H1 (cell line): Measurements from ENCODE around the gene LARP4. TPM values are rescaled to one million over a fixed set of nuclear protein-coding genes. Genes with fewer than 3 reads are reported as not detected.

Experiments
- CTCF ChIA-PET: fragments of 300-600 bp; sonication (Branson Sonifier 250); formaldehyde crosslinking; loops from one replicate; lab custom pipeline; 2021; ENCODE audit not compliant: partially characterized antibody; lab: Charles Lee
- POLR2A ChIA-PET: fragments of 300-600 bp; sonication (Branson Sonifier 250); formaldehyde crosslinking; loops from one replicate; lab custom pipeline; 2021; ENCODE audit warnings: inconsistent platforms; ENCODE audit not compliant: partially characterized antibody; lab: Charles Lee
- DNase-seq, 2 experiments: peaks; one replicate each; pipeline versions ENCODE4 v3.0.0 to v3.0.0-alpha.2; 2010 to 2022; ENCODE audit warnings: low spot score in 2 of 2, low read depth in 1 of 2, mixed read lengths in 1 of 2
- FAIRE-seq: peaks from 2 replicates; lab custom pipeline; 2011; peaks lifted over from hg19 to GRCh38; lab: Jason Lieb, UNC
- H2AFZ ChIP-seq: 2 replicates; pipeline ENCODE4 v1.8.1; 2012; ENCODE audit warnings: low read length, inconsistent platforms
- H2AK5ac ChIP-seq: 2 replicates; pipeline ENCODE4 v1.6.1; 2013; ENCODE audit warnings: low read depth, low read length
- H2BK120ac ChIP-seq: replicated peaks from 2 replicates; pipeline ENCODE3; 2013; ENCODE audit warnings: low read depth, low read length, inconsistent platforms
- H2BK12ac ChIP-seq: 2 replicates; pipeline ENCODE4 v1.6.1; 2013; ENCODE audit warnings: low read depth, low read length
- H2BK15ac ChIP-seq: 2 replicates; pipeline ENCODE4 v1.6.1; 2013; ENCODE audit warnings: low read length
- H2BK20ac ChIP-seq: 2 replicates; pipeline ENCODE4 v1.6.1; 2013; ENCODE audit warnings: low read length
- H2BK5ac ChIP-seq: 2 replicates; pipeline ENCODE4 v1.6.1; 2013; ENCODE audit warnings: low read depth, low read length
- H3K14ac ChIP-seq: 2 replicates; pipeline ENCODE4 v1.6.1; 2013; ENCODE audit warnings: inconsistent platforms; ENCODE audit not compliant: insufficient read length
- H3K18ac ChIP-seq: 2 replicates; pipeline ENCODE4 v1.6.1; 2013; ENCODE audit warnings: low read length; ENCODE audit errors: extremely low read depth
- H3K23ac ChIP-seq: 2 replicates; pipeline ENCODE4 v1.6.1; 2013; ENCODE audit warnings: inconsistent platforms; ENCODE audit not compliant: insufficient read length
- H3K23me2 ChIP-seq: 2 replicates; pipeline ENCODE4 v1.6.1; 2013; ENCODE audit warnings: low read depth, low read length
- H3K27ac ChIP-seq: 2 replicates; pipeline ENCODE4 v1.6.1; 2011; ENCODE audit warnings: low read depth, low read length, inconsistent platforms
- H3K27me3 ChIP-seq, 4 experiments: replicated peaks in 1 of 4; 1 replicate in 1 of 4; 2 replicates in 3 of 4; pipeline versions ENCODE4 v1.6.1 to v1.8.1; 2011 to 2013; ENCODE audit warnings: low read length in 3 of 4, mild to moderate bottlenecking in 3 of 4, inconsistent platforms in 2 of 4, mixed read lengths in 2 of 4, moderate library complexity in 1 of 4; ENCODE audit not compliant: control insufficient read depth in 3 of 4, insufficient read depth in 3 of 4; ENCODE audit errors: extremely low read depth in 1 of 4
- H3K36me3 ChIP-seq, 4 experiments: 2 replicates each; pipeline versions ENCODE4 v1.6.1 to v1.8.1; 2011 to 2013; ENCODE audit warnings: mild to moderate bottlenecking in 4 of 4, low read length in 3 of 4, moderate library complexity in 2 of 4, control low read depth in 1 of 4, inconsistent platforms in 1 of 4; ENCODE audit not compliant: insufficient read depth in 4 of 4, control insufficient read depth in 2 of 4
- H3K4ac ChIP-seq: replicated peaks from 2 replicates; pipeline ENCODE3; 2013; ENCODE audit warnings: low read length, low read depth, mixed read lengths, inconsistent platforms; ENCODE audit not compliant: insufficient read length
- H3K4me1 ChIP-seq, 4 experiments: replicated peaks in 1 of 4; 1 replicate in 1 of 4; 2 replicates in 3 of 4; pipeline versions ENCODE4 v1.6.1 to v1.8.1; 2011 to 2013; ENCODE audit warnings: low read length in 3 of 4, inconsistent platforms in 2 of 4, mixed read lengths in 1 of 4; ENCODE audit not compliant: insufficient read depth in 4 of 4, control insufficient read depth in 3 of 4
- H3K4me2 ChIP-seq, 2 experiments: 2 replicates each; pipeline versions ENCODE4 v1.6.1 to v1.8.1; 2011 to 2013; ENCODE audit warnings: low read depth in 2 of 2, low read length in 2 of 2, control low read depth in 1 of 2, inconsistent platforms in 1 of 2, mild to moderate bottlenecking in 1 of 2; ENCODE audit not compliant: insufficient read depth in 1 of 2
- H3K4me3 ChIP-seq, 4 experiments: fragments of 200-600, 300-600 bp in 1 of 4; sonication (generic), shearing (Covaris generic), sonication (Bioruptor Twin) in 1 of 4; 2 replicates each; pipeline versions ENCODE4 v1.5.1 to v1.8.1; 2011 to 2016; ENCODE audit warnings: low read length in 4 of 4, low read depth in 3 of 4, control low read depth in 2 of 4, inconsistent platforms in 2 of 4, mild to moderate bottlenecking in 2 of 4, mixed read lengths in 1 of 4, moderate library complexity in 1 of 4; ENCODE audit not compliant: insufficient read depth in 2 of 4; ENCODE audit errors: extremely low read depth in 1 of 4
- H3K56ac ChIP-seq: replicated peaks from 2 replicates; pipeline ENCODE3; 2013; ENCODE audit warnings: low read depth, mild to moderate bottlenecking, mixed read lengths, low read length, inconsistent platforms; ENCODE audit not compliant: insufficient read length
- H3K79me1 ChIP-seq: 2 replicates; pipeline ENCODE4 v1.6.1; 2013; ENCODE audit warnings: low read depth, low read length, control low read depth
- H3K79me2 ChIP-seq, 2 experiments: 2 replicates each; pipeline versions ENCODE4 v1.6.1 to v1.8.1; 2012 to 2013; ENCODE audit warnings: low read length in 2 of 2, mild to moderate bottlenecking in 2 of 2, inconsistent platforms in 1 of 2; ENCODE audit not compliant: insufficient read depth in 2 of 2, control insufficient read depth in 1 of 2
- H3K9ac ChIP-seq, 4 experiments: replicated peaks in 1 of 4; 1 replicate in 1 of 4; 2 replicates in 3 of 4; pipeline versions ENCODE4 v1.6.1 to v1.8.1; 2011 to 2013; ENCODE audit warnings: low read depth in 3 of 4, low read length in 3 of 4, control low read depth in 2 of 4, mild to moderate bottlenecking in 2 of 4, moderate library complexity in 2 of 4, inconsistent platforms in 1 of 4; ENCODE audit errors: extremely low read depth in 1 of 4
- H3K9me3 ChIP-seq, 2 experiments: 2 replicates each; pipeline versions ENCODE4 v1.6.1 to v1.8.1; 2012 to 2013; ENCODE audit warnings: mild to moderate bottlenecking in 2 of 2, moderate library complexity in 2 of 2, control low read depth in 1 of 2, inconsistent platforms in 1 of 2, low read depth in 1 of 2, low read length in 1 of 2, mixed read lengths in 1 of 2; ENCODE audit not compliant: insufficient read depth in 2 of 2
- H4K20me1 ChIP-seq, 2 experiments: replicated peaks in 1 of 2; 2 replicates each; pipeline versions ENCODE3 to v1.8.1; 2011 to 2013; ENCODE audit warnings: inconsistent platforms in 2 of 2, low read length in 2 of 2, mild to moderate bottlenecking in 1 of 2; ENCODE audit not compliant: insufficient read depth in 2 of 2, control insufficient read depth in 1 of 2
- H4K5ac ChIP-seq: 2 replicates; pipeline ENCODE4 v1.6.1; 2013; ENCODE audit warnings: low read length, low read depth, mixed read lengths, inconsistent platforms; ENCODE audit not compliant: insufficient read length
- H4K8ac ChIP-seq: 2 replicates; pipeline ENCODE4 v1.8.0; 2013; ENCODE audit warnings: mild to moderate bottlenecking, moderate library complexity, low read length, inconsistent platforms; ENCODE audit not compliant: insufficient read depth; ENCODE audit errors: extremely low read depth
- H4K91ac ChIP-seq: replicated peaks from 2 replicates; pipeline ENCODE3; 2013; ENCODE audit warnings: low read length, mixed read lengths, inconsistent platforms; ENCODE audit not compliant: insufficient read length
- HDAC6 ChIP-seq: IDR thresholded peaks from one replicate; pipeline ENCODE4 v1.7.1; 2012; ENCODE audit warnings: low read depth, mild to moderate bottlenecking, inconsistent platforms, low read length, moderate library complexity
- RNF2 ChIP-seq: fragments of 200-900, 300-1000 bp; sonication (generic); IDR thresholded peaks from 2 replicates; pipeline ENCODE4 v1.7.1; 2016; ENCODE audit warnings: borderline replicate concordance, low read depth, mild to moderate bottlenecking, antibody characterized with exemption, low read length; ENCODE audit not compliant: poor library complexity, severe bottlenecking; ENCODE audit errors: missing control alignments
- SP1 ChIP-seq: IDR thresholded peaks from 2 replicates; pipeline ENCODE4 v1.6.1; 2011; ENCODE audit warnings: low read depth, low read length
- WGBS, 2 experiments: shearing (Covaris generic) in 1 of 2; methylation state at CpG; one replicate each; pipeline versions ENCODE4 v1.1.6 to v1.1.7; 2013 to 2015; ENCODE audit warnings: low lambda C conversion rate in 2 of 2, mixed read lengths in 2 of 2, inconsistent platforms in 1 of 2, low coverage in 1 of 2, missing lambda C conversion rate in 1 of 2; ENCODE audit not compliant: insufficient replicate concordance in 2 of 2, insufficient coverage in 1 of 2, insufficient read length in 1 of 2; ENCODE audit errors: extremely low coverage in 1 of 2, missing lambda C conversion rate in 1 of 2; 5-methylcytosine and 5-hydroxymethylcytosine counted together
- polyA plus RNA-seq, 7 experiments: library from polyadenylated mRNA; depleted of rRNA in 3 of 7; stranded (reverse) in 5 of 7; unstranded in 2 of 7; fragments of >200 nt in 5 of 7; fragments of 200-250 nt in 2 of 7; gene quantifications; 1 replicate in 5 of 7; 2 replicates in 1 of 7; 4 replicates in 1 of 7; pipeline versions ENCODE4 v1.2.1 to v1.2.3, GENCODE V29; 2011 to 2013; ENCODE audit warnings: missing spikeins in 2 of 7, mixed read lengths in 2 of 7
- total RNA-seq: library from RNA; stranded (reverse); fragmentation: NEBNext Ultra II Directional; extraction: Animal tissue kit (Norgen Biotek cat#: 25700); gene quantifications from 2 replicates; pipeline ENCODE4 v1.2.1, GENCODE V29; 2021
- TF ChIP-seq, protein P1 (sequence below): IDR thresholded peaks from 2 replicates; pipeline ENCODE4 v1.6.1; 2012; ENCODE audit warnings: inconsistent platforms

The LARP4 gene
- total and polyA plus RNA-seq, 2 of the 8 experiments (the other 6 are each of a cell fraction or from before 2014, with no cell fraction given) = 12.8 to 93.9 TPM

DNA sequence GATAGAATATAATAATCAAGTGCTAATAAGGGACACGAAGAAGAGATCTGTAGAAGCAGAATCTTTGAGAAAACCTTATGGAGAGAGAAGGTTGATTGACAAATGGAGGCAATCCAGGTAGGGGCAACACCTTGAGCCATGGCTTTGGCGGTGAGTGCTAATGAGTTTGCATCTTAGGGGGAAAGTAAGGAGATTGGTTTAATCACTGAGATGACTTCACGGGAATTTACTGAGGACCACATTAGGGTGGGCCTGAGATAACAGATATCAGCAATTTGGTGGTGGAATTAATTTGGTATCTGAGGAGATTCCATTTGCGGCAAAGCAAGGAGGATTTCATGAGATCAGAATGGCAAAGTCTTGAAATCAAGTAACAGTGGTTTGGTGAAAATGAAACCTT is 1.8 kb upstream of the LARP4 start:
- Histone ChIP-seq H4K8ac (no peak overlapping the region), H4K5ac (no peak overlapping the region), H2AK5ac (no peak overlapping the region), H2BK12ac (no peak overlapping the region), H3K27me3 (no peaks in the 10 kb centered on the region), H3K56ac (no peak overlapping the region), H3K36me3 (peaks cover 0 to 3% (median 0%) of the 10 kb centered on the region in 4 experiments; a peak in 1 of 8 replicates), H4K91ac (no peak overlapping the region), H3K79me2 (peaks cover 22 to 27% of the 10 kb centered on the region in 2 experiments), H3K79me1 (no peaks in the 10 kb centered on the region), H3K27ac (no peak overlapping the region), H3K4ac (no peak overlapping the region), H2BK15ac (no peak overlapping the region), H3K9me3 (no peaks in the 10 kb centered on the region), H4K20me1 (no peaks in the 10 kb centered on the region), H3K4me2 (no peak overlapping the region), H3K9ac (no peak overlapping the region), H3K18ac (no peak overlapping the region), H3K23me2 (peaks cover 2% of the 10 kb centered on the region; the same call in 1 of the 2 replicates), H2BK5ac (no peak overlapping the region), H2AFZ (no peak overlapping the region), H3K4me1 (peaks cover 0 to 5% (median 2%) of the 10 kb centered on the region in 4 experiments; a peak in 3 of 7 replicates), H3K4me3 (no peak overlapping the region), H2BK120ac (no peak overlapping the region), H3K14ac (no peak overlapping the region), H2BK20ac (no peak overlapping the region), H3K23ac (no peak overlapping the region)
- ChIA-PET POLR2A (interaction anchor here (0.6 to 2.2 kb wide), 2 partner anchors 8 to 191 kb away, joined by 4 to 9 read pairs; no protein-coding TSS in a partner anchor), CTCF (no interaction called here)
- DNase-seq (no peak), FAIRE-seq (no peak)
- WGBS, 2 experiments = 92% methylated on average over 4 of the region's 4 CpGs; no CpG with 5 or more reads in 1 of the 2 experiments
- TF ChIP-seq RNF2 (no peak), HDAC6 (no peak), SP1 (no peak)
- TF ChIP-seq, protein P1, sequence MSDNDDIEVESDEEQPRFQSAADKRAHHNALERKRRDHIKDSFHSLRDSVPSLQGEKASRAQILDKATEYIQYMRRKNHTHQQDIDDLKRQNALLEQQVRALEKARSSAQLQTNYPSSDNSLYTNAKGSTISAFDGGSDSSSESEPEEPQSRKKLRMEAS = no peak
